ENCODE measurements around the gene ATXN1.

The ATXN1 gene

DNA sequence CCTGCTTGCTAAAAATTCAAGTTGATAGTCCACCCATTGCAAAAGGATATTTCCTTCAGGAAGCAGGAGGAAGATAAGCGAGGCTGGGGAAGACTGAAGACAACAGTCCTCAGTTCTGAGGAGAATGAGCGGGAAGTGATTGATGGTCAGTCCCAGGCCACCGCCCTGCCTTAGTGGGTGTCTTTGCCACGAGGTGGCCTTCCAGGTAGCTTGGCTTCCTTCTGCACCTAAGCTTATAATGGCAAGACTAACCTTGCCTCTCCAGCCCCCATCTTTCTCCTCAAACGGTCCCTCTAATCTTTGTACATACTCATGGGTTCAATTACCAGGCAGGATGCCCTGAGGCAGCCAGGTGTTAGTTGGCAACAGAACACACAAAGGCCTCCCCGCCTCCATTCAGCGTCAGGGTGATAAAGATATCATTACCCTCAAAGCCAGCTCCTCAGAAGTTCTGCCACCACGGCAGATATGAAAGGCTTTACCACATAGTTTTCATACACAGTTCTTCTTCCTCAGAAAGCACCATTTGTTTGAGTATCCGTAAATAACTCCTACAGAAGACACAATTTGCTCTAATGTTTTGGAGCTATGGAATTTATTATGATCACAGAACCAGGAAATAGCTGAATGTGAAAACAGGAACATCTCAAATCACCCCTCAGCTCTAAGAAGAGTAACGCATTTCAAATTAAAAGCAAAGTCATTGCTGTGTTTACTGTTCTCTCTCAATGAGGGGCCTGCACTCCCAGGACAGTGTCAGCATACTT, 249.4 kb downstream of the ATXN1 start:
- Histone ChIP-seq H3K79me2 (ENCODE audit: control insufficient read depth, insufficient read depth, low read length) (no peaks in the 10 kb centered on the region), H3K23ac (ENCODE audit: low read length) (no peak overlapping the region)
- DNase-seq: no peak

DNA sequence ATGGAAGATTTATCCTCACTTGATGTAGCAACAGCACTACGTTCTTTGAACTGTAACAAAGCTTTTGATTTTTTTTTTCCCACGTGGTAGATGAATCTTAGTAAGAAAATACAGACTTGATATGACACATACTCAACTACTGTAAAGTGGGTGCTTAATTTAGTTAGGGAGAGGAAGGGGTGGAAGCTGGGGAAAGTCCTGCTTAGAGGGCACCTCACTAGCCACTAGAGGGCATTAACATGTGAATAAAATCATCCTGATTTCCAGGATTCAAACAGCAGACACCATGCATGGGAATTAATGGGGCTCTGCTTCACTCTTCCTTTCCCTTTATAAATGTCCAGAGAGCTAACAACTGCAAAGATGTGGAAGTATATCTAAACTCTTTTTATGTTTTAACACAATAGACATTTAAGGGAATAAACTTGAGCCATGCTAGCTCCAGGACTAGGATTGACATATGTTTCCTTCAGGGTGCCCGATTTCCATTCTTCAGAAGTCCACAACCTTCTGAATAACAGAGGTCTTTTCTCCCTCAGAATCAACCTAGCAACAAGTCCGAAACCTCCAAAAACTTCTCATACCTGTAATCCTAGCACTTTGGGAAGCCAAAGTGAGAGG, 250.1 kb downstream of the ATXN1 start:
- Histone ChIP-seq H3K23ac (ENCODE audit: low read length) (no peak overlapping the region), H2BK15ac (replicated peaks; ENCODE audit: low read depth) (no peak overlapping the region), H3K9ac (ENCODE audit: low read length) (no peak overlapping the region), H3K18ac (ENCODE audit: low read length) (no peak overlapping the region), H3K79me1 (ENCODE audit: low read length) (no peaks in the 10 kb centered on the region), H2BK5ac (ENCODE audit: low read length) (no peak overlapping the region), H3K4me1 (ENCODE audit: control insufficient read depth, low read depth, low read length) (peaks cover 2% of the 10 kb centered on the region), H4K8ac (ENCODE audit: low read depth, low read length) (no peak overlapping the region), H3K79me2 (ENCODE audit: control insufficient read depth, insufficient read depth, low read length) (no peaks in the 10 kb centered on the region), H3K27ac (ENCODE audit: low read depth, low read length) (no peak overlapping the region), H2AK5ac (ENCODE audit: low read length) (no peak overlapping the region), H2BK120ac (ENCODE audit: low read depth, low read length) (no peak overlapping the region), H3K56ac (ENCODE audit: low read length) (no peak overlapping the region), H3K4me2 (ENCODE audit: low read length) (no peak overlapping the region), H3K4ac (ENCODE audit: low read depth, low read length) (no peak overlapping the region), H4K5ac (ENCODE audit: low read length) (no peak overlapping the region), H3K36me3 (ENCODE audit: control insufficient read depth, insufficient read depth, low read length) (no peaks in the 10 kb centered on the region), H3K4me3 (ENCODE audit: low read length) (no peak overlapping the region), H3K27me3 (ENCODE audit: insufficient read depth, low read length, poor library complexity) (no peaks in the 10 kb centered on the region)
- peak; percentile 36 for DNase-seq
- no CpG with 5 or more reads among the region's 4 CpGs for WGBS (ENCODE audit: extremely low coverage, insufficient coverage, low lambda C conversion rate)

More for the DNA sequence above, 249.4 kb downstream of the ATXN1 start:
- no peak overlapping the region for H3K27ac ChIP-seq (ENCODE audit: low read depth, low read length)
- H4K8ac ChIP-seq (ENCODE audit: low read depth, low read length): no peak overlapping the region
- no peak overlapping the region for H4K5ac ChIP-seq (ENCODE audit: low read length)
- no peak overlapping the region for H2AK5ac ChIP-seq (ENCODE audit: low read length)
- no peaks in the 10 kb centered on the region for H3K79me1 ChIP-seq (ENCODE audit: low read length)
- no peaks in the 10 kb centered on the region for H3K36me3 ChIP-seq (ENCODE audit: control insufficient read depth, insufficient read depth, low read length)
- no peak overlapping the region for H2BK5ac ChIP-seq (ENCODE audit: low read length)
- H3K27me3 ChIP-seq (ENCODE audit: insufficient read depth, low read length, poor library complexity): no peaks in the 10 kb centered on the region
- H2BK15ac ChIP-seq (replicated peaks; ENCODE audit: low read depth): no peak overlapping the region
- no peak overlapping the region for H2BK120ac ChIP-seq (ENCODE audit: low read depth, low read length)
- H3K56ac ChIP-seq (ENCODE audit: low read length): no peak overlapping the region
- no peak overlapping the region for H3K9ac ChIP-seq (ENCODE audit: low read length)
- H3K4me3 ChIP-seq (ENCODE audit: low read length): no peak overlapping the region
- peaks cover 2% of the 10 kb centered on the region for H3K4me1 ChIP-seq (ENCODE audit: control insufficient read depth, low read depth, low read length)
- no peak overlapping the region for H3K18ac ChIP-seq (ENCODE audit: low read length)
- H3K4me2 ChIP-seq (ENCODE audit: low read length): no peak overlapping the region
- no peak overlapping the region for H3K4ac ChIP-seq (ENCODE audit: low read depth, low read length)
- no CpG with 5 or more reads among the region's 10 CpGs for WGBS (ENCODE audit: extremely low coverage, insufficient coverage, low lambda C conversion rate)

DNA sequence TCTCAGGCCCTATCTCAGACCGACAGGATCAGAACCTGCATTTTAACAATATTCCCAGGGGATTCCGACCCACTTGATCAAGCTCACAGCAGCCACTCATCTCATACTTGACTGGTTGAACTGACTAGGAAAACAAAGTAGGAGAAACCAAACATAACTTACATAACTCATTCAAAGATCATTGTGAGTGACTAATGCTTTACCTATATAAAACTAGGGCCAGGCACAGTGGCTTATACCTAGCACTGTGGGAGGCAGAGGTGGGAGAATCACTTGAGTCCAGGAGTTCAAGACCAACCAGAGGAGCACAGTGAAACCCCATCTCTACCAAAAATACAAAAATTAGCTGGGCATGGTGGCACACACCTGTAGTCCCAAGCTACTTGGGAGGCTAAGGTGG, 251.0 kb downstream of the ATXN1 start:
- Histone ChIP-seq H3K23ac (ENCODE audit: low read length) (no peak overlapping the region), H3K27ac (ENCODE audit: low read depth, low read length) (no peak overlapping the region), H2BK15ac (replicated peaks; ENCODE audit: low read depth) (no peak overlapping the region), H3K56ac (ENCODE audit: low read length) (no peak overlapping the region), H3K36me3 (ENCODE audit: control insufficient read depth, insufficient read depth, low read length) (no peaks in the 10 kb centered on the region), H2BK5ac (ENCODE audit: low read length) (no peak overlapping the region), H3K4me2 (ENCODE audit: low read length) (no peak overlapping the region), H3K18ac (ENCODE audit: low read length) (no peak overlapping the region), H3K79me1 (ENCODE audit: low read length) (no peaks in the 10 kb centered on the region), H4K8ac (ENCODE audit: low read depth, low read length) (no peak overlapping the region), H2BK120ac (ENCODE audit: low read depth, low read length) (no peak overlapping the region), H3K79me2 (ENCODE audit: control insufficient read depth, insufficient read depth, low read length) (no peaks in the 10 kb centered on the region), H3K4ac (ENCODE audit: low read depth, low read length) (no peak overlapping the region), H4K5ac (ENCODE audit: low read length) (no peak overlapping the region), H3K9ac (ENCODE audit: low read length) (no peak overlapping the region), H3K27me3 (ENCODE audit: insufficient read depth, low read length, poor library complexity) (no peaks in the 10 kb centered on the region), H2AK5ac (ENCODE audit: low read length) (no peak overlapping the region), H3K4me1 (ENCODE audit: control insufficient read depth, low read depth, low read length) (peaks cover 2% of the 10 kb centered on the region), H3K4me3 (ENCODE audit: low read length) (no peak overlapping the region)
- no CpG with 5 or more reads among the region's 2 CpGs for WGBS (ENCODE audit: extremely low coverage, insufficient coverage, low lambda C conversion rate)
- DNase-seq: no peak

DNA sequence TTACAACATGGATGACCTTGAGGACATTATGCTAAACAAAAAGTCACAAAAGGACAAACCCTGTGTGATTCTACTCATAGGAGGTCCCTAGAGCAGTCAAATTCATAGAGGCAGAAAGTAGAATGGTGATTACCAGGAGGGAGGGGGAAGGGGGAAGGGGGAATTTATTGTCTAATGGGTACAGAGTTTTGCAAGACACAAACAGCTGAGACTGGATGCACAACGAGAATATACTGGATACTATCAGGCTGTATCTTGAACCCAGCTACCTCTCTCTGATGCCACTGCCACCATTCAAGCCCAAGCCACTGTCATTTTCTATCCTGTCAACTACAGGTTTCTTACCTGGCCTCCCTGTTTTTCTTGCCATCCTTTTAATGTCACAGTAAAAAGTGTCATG, 252.3 kb downstream of the ATXN1 start:
- WGBS (ENCODE audit: extremely low coverage, insufficient coverage, low lambda C conversion rate): no CpG with 5 or more reads among the region's 1 CpG
- no peak overlapping the region for H4K5ac ChIP-seq (ENCODE audit: low read length)

DNA sequence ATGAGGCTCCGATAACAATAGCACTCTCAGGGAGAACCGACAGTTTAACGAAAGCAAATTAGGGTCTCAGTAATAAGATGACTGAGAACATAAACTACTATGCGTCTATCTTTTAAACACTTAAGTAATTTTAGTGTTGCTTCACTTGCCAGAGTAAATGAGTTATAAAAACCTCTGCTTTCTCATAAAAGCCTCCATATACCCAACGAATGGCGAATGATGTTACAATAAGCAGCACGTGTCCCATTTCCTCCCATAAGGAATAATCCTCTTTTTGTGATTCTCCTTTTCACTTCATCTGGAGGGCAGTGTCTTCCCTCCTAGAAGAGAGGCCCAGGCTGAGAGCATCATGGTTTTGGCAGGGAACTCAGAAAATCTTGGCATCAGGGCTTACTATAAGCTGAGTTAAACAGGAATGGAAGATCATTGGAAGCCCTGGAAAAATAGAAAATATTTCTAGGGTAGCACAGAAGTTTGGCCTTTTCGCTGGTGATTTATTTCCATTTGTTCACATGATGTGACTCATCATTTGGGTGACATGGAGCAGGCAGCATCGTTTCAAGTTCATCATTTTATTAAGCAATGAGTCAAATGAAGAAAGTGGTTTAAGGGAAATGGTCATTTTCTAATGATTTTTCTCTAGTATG, 255.4 kb downstream of the ATXN1 start:
- Histone ChIP-seq H2AK5ac (ENCODE audit: low read length) (no peak overlapping the region), H3K18ac (ENCODE audit: low read length) (no peak overlapping the region), H3K4me3 (ENCODE audit: low read length) (no peak overlapping the region), H3K79me1 (ENCODE audit: low read length) (no peaks in the 10 kb centered on the region), H3K23ac (ENCODE audit: low read length) (no peak overlapping the region), H3K4me2 (ENCODE audit: low read length) (no peak overlapping the region), H3K36me3 (ENCODE audit: control insufficient read depth, insufficient read depth, low read length) (no peaks in the 10 kb centered on the region), H3K79me2 (ENCODE audit: control insufficient read depth, insufficient read depth, low read length) (no peaks in the 10 kb centered on the region), H3K27ac (ENCODE audit: low read depth, low read length) (no peak overlapping the region), H4K5ac (ENCODE audit: low read length) (no peak overlapping the region), H3K56ac (ENCODE audit: low read length) (no peak overlapping the region), H3K27me3 (ENCODE audit: insufficient read depth, low read length, poor library complexity) (no peaks in the 10 kb centered on the region), H2BK5ac (ENCODE audit: low read length) (no peak overlapping the region), H3K4me1 (ENCODE audit: control insufficient read depth, low read depth, low read length) (no peaks in the 10 kb centered on the region), H4K8ac (ENCODE audit: low read depth, low read length) (no peak overlapping the region), H2BK120ac (ENCODE audit: low read depth, low read length) (no peak overlapping the region), H3K9ac (ENCODE audit: low read length) (no peak overlapping the region), H2BK15ac (replicated peaks; ENCODE audit: low read depth) (no peak overlapping the region), H3K4ac (ENCODE audit: low read depth, low read length) (no peak overlapping the region)
- no CpG with 5 or more reads among the region's 9 CpGs for WGBS (ENCODE audit: extremely low coverage, insufficient coverage, low lambda C conversion rate)
- DNase-seq: no peak

More for the DNA sequence above, 252.3 kb downstream of the ATXN1 start:
- H3K27ac ChIP-seq (ENCODE audit: low read depth, low read length): no peak overlapping the region
- H2BK120ac ChIP-seq (ENCODE audit: low read depth, low read length): no peak overlapping the region
- peaks cover 2% of the 10 kb centered on the region for H3K4me1 ChIP-seq (ENCODE audit: control insufficient read depth, low read depth, low read length)
- no peak overlapping the region for H3K4me2 ChIP-seq (ENCODE audit: low read length)
- no peaks in the 10 kb centered on the region for H3K79me1 ChIP-seq (ENCODE audit: low read length)
- H3K56ac ChIP-seq (ENCODE audit: low read length): no peak overlapping the region
- no peak overlapping the region for H3K4ac ChIP-seq (ENCODE audit: low read depth, low read length)
- DNase-seq: no peak
- no peak overlapping the region for H3K18ac ChIP-seq (ENCODE audit: low read length)
- no peaks in the 10 kb centered on the region for H3K36me3 ChIP-seq (ENCODE audit: control insufficient read depth, insufficient read depth, low read length)
- H3K27me3 ChIP-seq (ENCODE audit: insufficient read depth, low read length, poor library complexity): no peaks in the 10 kb centered on the region
- H3K79me2 ChIP-seq (ENCODE audit: control insufficient read depth, insufficient read depth, low read length): no peaks in the 10 kb centered on the region
- H2BK15ac ChIP-seq (replicated peaks; ENCODE audit: low read depth): no peak overlapping the region
- H3K9ac ChIP-seq (ENCODE audit: low read length): no peak overlapping the region
- no peak overlapping the region for H4K8ac ChIP-seq (ENCODE audit: low read depth, low read length)
- H2BK5ac ChIP-seq (ENCODE audit: low read length): no peak overlapping the region
- no peak overlapping the region for H3K4me3 ChIP-seq (ENCODE audit: low read length)
- H3K23ac ChIP-seq (ENCODE audit: low read length): no peak overlapping the region
- no peak overlapping the region for H2AK5ac ChIP-seq (ENCODE audit: low read length)
